ENCODE results near the gene ZC3H12D. TPM values are rescaled to one million over a fixed set of nuclear protein-coding genes. Genes with fewer than 3 reads are reported as not detected.
A peak's percentile ranks its signal among the peaks of the same experiment; 100 is the strongest.

The ZC3H12D gene
- total RNA-seq, 1 donor from 2014 or later = 2.1 TPM

DNA sequence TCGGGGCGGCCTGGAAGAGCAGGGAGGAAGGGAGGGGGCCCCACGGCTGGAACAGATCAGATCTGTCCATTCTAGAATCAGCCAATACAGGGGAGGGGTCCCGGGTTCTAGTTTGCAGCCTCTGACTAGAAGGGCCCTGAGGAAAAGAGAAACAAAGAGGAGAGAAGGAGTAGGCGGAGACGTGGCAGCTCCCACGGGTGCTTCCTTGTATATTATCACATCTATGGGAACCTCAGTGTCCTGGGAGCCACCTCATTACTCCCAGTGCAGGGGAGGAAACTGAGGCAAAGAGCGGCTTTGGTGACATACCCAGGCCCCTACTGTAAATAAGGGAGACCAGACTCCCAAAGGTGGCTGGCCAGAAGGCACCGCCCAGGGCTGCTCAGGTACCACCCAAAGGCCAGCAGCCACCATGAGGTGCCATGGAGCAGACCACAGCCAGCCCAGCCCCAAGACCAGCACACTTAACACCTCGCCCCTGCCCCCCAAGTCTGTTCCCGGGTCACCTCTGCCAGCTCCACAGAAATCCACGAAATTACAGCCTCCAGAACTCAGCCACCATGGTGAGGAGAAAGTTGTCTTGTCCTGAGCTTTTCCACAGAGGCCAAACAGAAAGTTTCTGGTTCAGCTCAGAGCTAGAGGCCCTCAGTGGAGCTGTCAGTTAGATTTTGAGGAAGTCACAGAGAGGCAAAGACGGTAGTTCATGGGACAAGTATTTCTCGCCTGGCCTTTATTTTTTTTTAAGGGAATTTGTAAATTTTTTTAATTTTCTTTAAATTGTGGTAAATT, 2.1 kb downstream of the ZC3H12D start:
- Histone ChIP-seq H3K36me3 (no peaks in the 10 kb centered on the region), H3K4me3 (peak overlapping the region; percentile 42), H3K9me3 (no peaks in the 10 kb centered on the region), H3K27ac (peak overlapping the region; percentile 84), H3K4me1 (peaks cover 29% of the 10 kb centered on the region), H3K27me3 (no peaks in the 10 kb centered on the region)
- intact Hi-C loops (cut with DNase I) = no loop called here
- TF ChIP-seq, protein P1, sequence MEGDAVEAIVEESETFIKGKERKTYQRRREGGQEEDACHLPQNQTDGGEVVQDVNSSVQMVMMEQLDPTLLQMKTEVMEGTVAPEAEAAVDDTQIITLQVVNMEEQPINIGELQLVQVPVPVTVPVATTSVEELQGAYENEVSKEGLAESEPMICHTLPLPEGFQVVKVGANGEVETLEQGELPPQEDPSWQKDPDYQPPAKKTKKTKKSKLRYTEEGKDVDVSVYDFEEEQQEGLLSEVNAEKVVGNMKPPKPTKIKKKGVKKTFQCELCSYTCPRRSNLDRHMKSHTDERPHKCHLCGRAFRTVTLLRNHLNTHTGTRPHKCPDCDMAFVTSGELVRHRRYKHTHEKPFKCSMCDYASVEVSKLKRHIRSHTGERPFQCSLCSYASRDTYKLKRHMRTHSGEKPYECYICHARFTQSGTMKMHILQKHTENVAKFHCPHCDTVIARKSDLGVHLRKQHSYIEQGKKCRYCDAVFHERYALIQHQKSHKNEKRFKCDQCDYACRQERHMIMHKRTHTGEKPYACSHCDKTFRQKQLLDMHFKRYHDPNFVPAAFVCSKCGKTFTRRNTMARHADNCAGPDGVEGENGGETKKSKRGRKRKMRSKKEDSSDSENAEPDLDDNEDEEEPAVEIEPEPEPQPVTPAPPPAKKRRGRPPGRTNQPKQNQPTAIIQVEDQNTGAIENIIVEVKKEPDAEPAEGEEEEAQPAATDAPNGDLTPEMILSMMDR (IDR thresholded peaks at IDR 0.05) = no peak
- no peak for DNase-seq
- peak; percentile 45 for ATAC-seq

DNA sequence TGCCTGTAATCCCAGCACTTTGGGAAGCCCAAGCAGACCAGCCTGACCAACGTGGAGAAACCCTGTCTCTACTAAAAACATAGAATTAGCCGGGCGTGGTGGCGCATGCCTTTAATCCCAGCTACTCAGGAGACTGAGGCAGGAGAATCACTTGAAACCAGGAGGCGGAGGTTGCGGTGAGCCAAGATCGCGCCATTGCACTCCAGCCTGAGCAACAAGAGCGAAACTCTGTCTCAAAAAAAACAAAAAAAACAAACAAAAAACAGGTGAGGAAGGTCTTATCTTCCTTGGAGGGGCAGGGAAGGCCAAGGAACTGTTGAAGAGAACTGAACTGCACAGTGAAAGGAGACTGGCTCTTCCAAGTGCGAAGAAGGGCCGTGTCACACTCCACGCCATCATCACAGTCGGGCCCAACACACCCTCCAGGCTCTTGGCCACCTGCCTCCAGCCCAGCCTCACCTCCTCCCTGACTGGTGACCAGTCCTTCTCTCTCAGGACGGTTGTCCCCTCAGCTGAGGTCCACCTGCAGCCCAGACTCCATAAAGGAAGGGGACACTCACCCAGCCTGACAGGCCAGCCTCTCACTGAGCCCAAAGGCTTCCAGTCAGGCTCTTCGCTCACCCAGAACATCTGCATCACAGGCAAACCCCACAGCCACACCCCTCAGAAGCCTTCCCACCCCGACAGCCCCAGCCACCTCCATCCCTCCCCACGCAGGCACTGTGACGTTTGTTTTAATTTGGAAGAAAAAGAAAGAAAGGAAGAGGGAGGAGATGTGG, 4.1 kb downstream of the ZC3H12D start:
- Histone ChIP-seq H3K4me3 (no peak overlapping the region), H3K9me3 (no peaks in the 10 kb centered on the region), H3K36me3 (no peaks in the 10 kb centered on the region), H3K27me3 (no peaks in the 10 kb centered on the region), H3K4me1 (peaks cover 29% of the 10 kb centered on the region), H3K27ac (no peak overlapping the region)
- TF ChIP-seq, protein P1 (IDR thresholded peaks at IDR 0.05) = no peak
- no peak for DNase-seq
- no peak for ATAC-seq
- intact Hi-C loops (cut with DNase I) = no loop called here

DNA sequence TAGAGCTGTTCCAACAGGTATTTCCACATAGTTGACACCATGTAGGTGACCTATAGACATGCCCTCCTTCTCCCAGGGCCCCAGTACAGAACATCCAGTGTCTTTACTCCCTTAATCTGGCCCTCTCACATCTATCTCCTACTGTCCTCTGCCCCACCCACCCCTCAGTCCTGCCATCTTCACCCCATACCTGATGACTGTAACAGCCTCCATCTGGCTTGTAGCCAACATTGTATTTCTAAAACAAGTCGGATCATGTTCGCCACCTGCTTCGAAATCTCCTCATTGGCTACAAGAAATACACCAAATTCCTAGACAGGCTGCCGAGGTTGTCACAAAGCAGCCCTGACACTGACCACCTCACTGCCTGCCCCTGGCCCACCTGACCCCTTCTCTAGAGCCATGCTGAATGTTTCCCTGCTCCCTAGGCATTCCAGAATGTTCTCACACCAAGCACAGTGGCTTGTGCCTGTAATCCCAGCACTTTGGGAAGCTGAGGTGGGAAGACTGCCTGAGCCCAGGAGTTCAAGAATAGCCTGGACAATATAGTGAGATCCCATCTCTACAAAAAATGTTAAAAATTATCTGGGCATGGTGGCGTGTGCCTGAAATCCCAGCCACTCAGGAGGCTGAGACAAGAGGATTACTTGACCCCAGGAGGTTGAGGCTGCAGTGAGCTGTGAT, 6.0 kb downstream of the ZC3H12D start:
- DNase-seq = no peak
- no peaks in the 10 kb centered on the region for H3K36me3 ChIP-seq
- H3K4me1 ChIP-seq = peaks cover 12% of the 10 kb centered on the region
- H3K27me3 ChIP-seq = no peaks in the 10 kb centered on the region
- no peak for ATAC-seq
- H3K27ac ChIP-seq = no peak overlapping the region
- H3K4me3 ChIP-seq = no peak overlapping the region
- TF ChIP-seq, protein P1 (IDR thresholded peaks at IDR 0.05) = no peak
- intact Hi-C loops (cut with DNase I) = no loop called here
- H3K9me3 ChIP-seq = no peaks in the 10 kb centered on the region

DNA sequence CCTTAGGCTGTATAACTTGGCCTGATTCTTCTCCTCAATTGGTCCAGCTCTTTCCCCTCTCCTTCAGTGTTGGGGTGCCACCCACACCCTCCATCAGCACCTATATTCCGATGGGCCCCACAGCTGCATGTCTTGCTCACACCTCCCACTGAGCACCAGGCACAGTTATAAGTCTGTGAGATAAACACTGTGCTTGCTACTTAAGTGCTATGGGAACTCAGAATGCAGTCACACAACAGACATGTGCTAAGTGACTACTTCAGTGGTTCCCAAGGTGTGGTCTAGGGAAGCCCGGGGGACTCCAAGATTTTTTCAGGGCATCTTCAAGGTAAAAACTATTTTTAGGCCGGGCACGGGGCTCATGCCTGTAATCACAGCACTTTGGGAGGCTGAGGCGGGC, 7.3 kb downstream of the ZC3H12D start:
- Histone ChIP-seq H3K4me3 (no peak overlapping the region), H3K27ac (no peak overlapping the region), H3K36me3 (no peaks in the 10 kb centered on the region), H3K9me3 (no peaks in the 10 kb centered on the region), H3K27me3 (no peaks in the 10 kb centered on the region), H3K4me1 (peaks cover 8% of the 10 kb centered on the region)
- TF ChIP-seq, protein P1 (IDR thresholded peaks at IDR 0.05) = no peak
- ATAC-seq (no peak), DNase-seq (no peak)
- intact Hi-C loops (cut with DNase I) = no loop called here

DNA sequence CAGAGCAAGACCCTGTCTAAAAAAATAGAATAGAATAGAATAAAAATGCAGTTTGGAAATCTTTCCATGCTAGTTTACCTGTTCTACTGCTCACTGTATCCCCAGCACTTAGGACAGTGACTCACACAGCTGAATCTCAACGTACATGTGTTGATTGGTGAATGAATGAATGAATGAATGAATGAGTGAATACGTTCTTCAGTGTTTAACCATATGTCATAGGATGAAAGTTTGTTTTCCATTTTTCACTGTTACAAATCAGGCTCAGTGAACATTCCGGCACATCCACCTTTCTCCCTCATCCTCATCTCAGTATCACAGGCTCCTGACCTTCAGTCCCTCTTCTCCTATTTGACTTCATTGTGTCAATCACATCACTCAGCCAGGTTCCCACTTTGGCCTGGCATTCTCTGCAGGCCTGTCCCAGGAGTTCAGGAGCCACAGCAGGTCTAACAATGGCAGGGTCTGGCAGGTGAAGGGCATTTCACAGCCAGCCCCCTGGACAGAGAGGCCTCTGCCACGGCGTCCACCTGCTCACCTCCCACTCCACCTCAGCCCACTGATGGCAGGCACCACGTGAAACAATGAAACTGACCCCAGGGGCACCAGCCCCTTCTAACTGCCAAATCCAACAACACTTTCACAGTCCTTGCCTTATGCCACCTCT, 7.9 kb downstream of the ZC3H12D start:
- no peak overlapping the region for H3K4me3 ChIP-seq
- intact Hi-C loops (cut with DNase I) = no loop called here
- DNase-seq (no peak), ATAC-seq (no peak)
- no peak overlapping the region for H3K27ac ChIP-seq
- H3K36me3 ChIP-seq = no peaks in the 10 kb centered on the region
- TF ChIP-seq, protein P1 (IDR thresholded peaks at IDR 0.05) = no peak
- no peaks in the 10 kb centered on the region for H3K27me3 ChIP-seq
- H3K9me3 ChIP-seq = no peaks in the 10 kb centered on the region
- peaks cover 4% of the 10 kb centered on the region for H3K4me1 ChIP-seq
